Left ventricle myocardium superior (tissue), 1 donor: Measurements from ENCODE around the gene CRABP2. TPM values are rescaled to one million over a fixed set of nuclear protein-coding genes. Genes with fewer than 3 reads are reported as not detected.

Source experiments
- total RNA-seq: library from RNA; stranded (reverse); fragmentation: NEBNext Ultra II Directional; extraction: Animal tissue kit (Norgen Biotek cat#: 25700); gene quantifications from one replicate; pipeline ENCODE4 v1.2.1, GENCODE V29; 2021
- donor health status: DM: no; HTN: yes; CAD: no; lungs with severe emphysema.

The CRABP2 gene
- total RNA-seq, 1 donor from 2014 or later: 0.74 TPM

Other genes starting within 250 kb of the CRABP2 start
- 116 TPM for gene MEF2D, start 204.8 kb downstream of the CRABP2 start, total RNA-seq
- gene IQGAP3, start 133.0 kb downstream of the CRABP2 start, total RNA-seq: 0.42 TPM
- not detected for gene TTC24, start 125.9 kb downstream of the CRABP2 start, total RNA-seq
- gene NAXE, start 113.8 kb downstream of the CRABP2 start, total RNA-seq: 123 TPM
- gene GPATCH4, start 104.1 kb downstream of the CRABP2 start, total RNA-seq: 14.1 TPM
- gene HAPLN2, start 86.2 kb downstream of the CRABP2 start, total RNA-seq: 1.5 TPM
- gene BCAN, start 63.5 kb downstream of the CRABP2 start, total RNA-seq: 0.52 TPM
- gene NES, start 28.2 kb downstream of the CRABP2 start, total RNA-seq: 94.7 TPM
- 14.7 TPM for gene METTL25B, start 22.9 kb upstream of the CRABP2 start, total RNA-seq
- 12.0 TPM for gene ISG20L2, start 23.2 kb upstream of the CRABP2 start, total RNA-seq
- 96.1 TPM for gene MRPL24, start 35.5 kb upstream of the CRABP2 start, total RNA-seq
- 185 TPM for gene HDGF, start 46.1 kb upstream of the CRABP2 start, total RNA-seq
- gene PRCC, start 62.0 kb upstream of the CRABP2 start, total RNA-seq: 41.3 TPM
- 1.0 TPM for gene SH2D2A, start 111.3 kb upstream of the CRABP2 start, total RNA-seq
- gene INSRR, start 153.5 kb upstream of the CRABP2 start, total RNA-seq: 0.72 TPM
- gene NTRK1, start 155.3 kb upstream of the CRABP2 start, total RNA-seq: 0.69 TPM
- gene PEAR1, start 188.1 kb upstream of the CRABP2 start, total RNA-seq: 8.2 TPM
- gene LRRC71, start 215.0 kb upstream of the CRABP2 start, total RNA-seq: 0.17 TPM